GM23338 (cell line): ENCODE results near the gene MECP2. TPM values are rescaled to one million over a fixed set of nuclear protein-coding genes. Genes with fewer than 3 reads are reported as not detected.

Source experiments
- ATAC-seq: fragments of 200-7000 bp; cut with Tn5 transposase; 3 replicates; pipeline ENCODE4 v1.9.1; 2020
- DNase-seq: peaks from one replicate; pipeline ENCODE4 v3.0.0-alpha.2; 2015; ENCODE audit warnings: low spot score
- H2AFZ ChIP-seq: fragments of 200-600 bp; sonication (generic); 2 replicates; pipeline ENCODE4 v1.8.0; 2016; ENCODE audit warnings: antibody characterized with exemption, mild to moderate bottlenecking, moderate library complexity
- H3F3A ChIP-seq: fragments of 200-600 bp; sonication (generic); replicated peaks from 2 replicates; pipeline ENCODE4 v1.8.0; 2017; ENCODE audit warnings: antibody characterized with exemption, mixed run types, low read depth
- H3K27ac ChIP-seq: fragments of 200-600 bp; sonication (generic); 2 replicates; pipeline ENCODE4 v1.6.1; 2016; ENCODE audit warnings: low read depth
- H3K27me3 ChIP-seq: fragments of 200-600 bp; sonication (generic); 2 replicates; pipeline ENCODE4 v1.8.0; 2016; ENCODE audit warnings: mild to moderate bottlenecking, mixed run types, moderate library complexity; ENCODE audit not compliant: insufficient read depth
- H3K36me3 ChIP-seq: fragments of 200-600 bp; sonication (generic); 2 replicates; pipeline ENCODE4 v1.8.0; 2016; ENCODE audit warnings: mild to moderate bottlenecking; ENCODE audit not compliant: insufficient read depth
- H3K4me1 ChIP-seq: fragments of 200-600 bp; sonication (generic); 2 replicates; pipeline ENCODE4 v1.8.0; 2016; ENCODE audit warnings: mild to moderate bottlenecking, moderate library complexity; ENCODE audit not compliant: insufficient read depth
- H3K4me2 ChIP-seq: fragments of 200-600 bp; sonication (generic); 2 replicates; pipeline ENCODE4 v1.7.1; 2017; ENCODE audit warnings: mixed run types
- H3K4me3 ChIP-seq: fragments of 200-600 bp; sonication (generic); 2 replicates; pipeline ENCODE4 v1.6.1; 2016; ENCODE audit warnings: mixed run types
- H3K79me2 ChIP-seq: fragments of 200-600 bp; sonication (generic); replicated peaks from 2 replicates; pipeline ENCODE4 v1.8.0; 2017; ENCODE audit warnings: mild to moderate bottlenecking; ENCODE audit not compliant: insufficient read depth
- H3K9me2 ChIP-seq: fragments of 200-600 bp; sonication (generic); 2 replicates; pipeline ENCODE4 v1.8.0; 2017; ENCODE audit not compliant: insufficient read depth
- H4K20me1 ChIP-seq: fragments of 200-600 bp; sonication (generic); replicated peaks from 2 replicates; pipeline ENCODE4 v1.8.0; 2017; ENCODE audit warnings: mild to moderate bottlenecking; ENCODE audit not compliant: insufficient read depth
- H3K27ac Mint-ChIP-seq: 2 replicates; pipeline ENCODE4 v1.8.0; 2020; ENCODE audit warnings: inconsistent platforms, mild to moderate bottlenecking, moderate library complexity, mixed read lengths
- H3K27me3 Mint-ChIP-seq: 3 replicates; pipeline ENCODE4 v1.8.0; 2022; ENCODE audit warnings: low read depth, mild to moderate bottlenecking, moderate library complexity, mixed read lengths, inconsistent platforms; ENCODE audit not compliant: insufficient read depth, poor library complexity
- H3K36me3 Mint-ChIP-seq: 3 replicates; pipeline ENCODE4 v1.8.0; 2021; ENCODE audit warnings: low read depth, mild to moderate bottlenecking, inconsistent platforms, moderate library complexity, mixed read lengths
- H3K4me1 Mint-ChIP-seq: 3 replicates; pipeline ENCODE4 v1.8.0; 2020; ENCODE audit warnings: mild to moderate bottlenecking, inconsistent platforms, mixed read lengths
- H3K4me3 Mint-ChIP-seq: 3 replicates; pipeline ENCODE4 v1.8.0; 2021; ENCODE audit warnings: moderate library complexity, mild to moderate bottlenecking, inconsistent platforms, mixed read lengths
- H3K9me3 Mint-ChIP-seq: 3 replicates; pipeline ENCODE4 v1.8.0; 2020; ENCODE audit warnings: moderate library complexity, mild to moderate bottlenecking, inconsistent platforms, mixed read lengths
- CREB1 ChIP-seq: fragments of 250-450 bp; sonication (Bioruptor Pico); IDR thresholded peaks from 2 replicates; pipeline ENCODE4 v1.5.0; 2020; ENCODE audit warnings: low read depth, mild to moderate bottlenecking, moderate library complexity
- CTCF ChIP-seq, 2 experiments: fragments of 200-600 bp in 1 of 2; sonication (generic) in 1 of 2; conservative IDR thresholded peaks; 2 replicates each; pipeline versions ENCODE4 v1.5.1 to v1.6.1; 2016 to 2017; ENCODE audit warnings: antibody characterized with exemption in 2 of 2, low read depth in 2 of 2, mild to moderate bottlenecking in 2 of 2, moderate library complexity in 1 of 2
- ETS1 ChIP-seq: IDR thresholded peaks from 2 replicates; pipeline ENCODE4 v1.6.1; 2016; ENCODE audit warnings: antibody characterized with exemption
- EZH2 ChIP-seq: fragments of 200-600 bp; sonication (generic); IDR thresholded peaks from one replicate; pipeline ENCODE4 v1.8.0; 2017; ENCODE audit warnings: antibody characterized with exemption, mild to moderate bottlenecking, low read depth; ENCODE audit not compliant: unreplicated experiment
- EZH2phosphoT487 ChIP-seq: fragments of 200-600 bp; sonication (generic); IDR thresholded peaks from one replicate; pipeline ENCODE4 v1.8.1; 2018; ENCODE audit warnings: antibody characterized with exemption; ENCODE audit not compliant: unreplicated experiment
- JUNB ChIP-seq: IDR thresholded peaks from one replicate; pipeline ENCODE4 v1.6.1; 2016; ENCODE audit warnings: antibody characterized with exemption; ENCODE audit not compliant: unreplicated experiment
- NANOG ChIP-seq: IDR thresholded peaks from 2 replicates; pipeline ENCODE4 v1.6.1; 2016; ENCODE audit warnings: antibody characterized with exemption, borderline replicate concordance
- POLR2AphosphoS5 ChIP-seq: IDR thresholded peaks from 2 replicates; pipeline ENCODE4 v1.6.1; 2016; ENCODE audit warnings: antibody characterized with exemption, low read depth
- REST ChIP-seq: IDR thresholded peaks from one replicate; pipeline ENCODE4 v1.6.1; 2018; ENCODE audit warnings: antibody characterized with exemption; ENCODE audit not compliant: unreplicated experiment
- STAT1 ChIP-seq: IDR thresholded peaks from one replicate; pipeline ENCODE4 v1.6.1; 2016; ENCODE audit warnings: antibody characterized with exemption; ENCODE audit not compliant: unreplicated experiment
- ZNF114 ChIP-seq: fragments of 250-450 bp; sonication (Bioruptor Pico); IDR thresholded peaks from 2 replicates; pipeline ENCODE4 v1.5.0; 2020; ENCODE audit warnings: mild to moderate bottlenecking, moderate library complexity
- ZNF331 ChIP-seq: fragments of 250-450 bp; sonication (Bioruptor Pico); IDR thresholded peaks from 2 replicates; pipeline ENCODE4 v1.5.0; 2020; ENCODE audit warnings: low read depth, mild to moderate bottlenecking, moderate library complexity
- ZNF462 ChIP-seq: fragments of 250-450 bp; sonication (Bioruptor Pico); IDR thresholded peaks from 2 replicates; pipeline ENCODE4 v1.5.0; 2020; ENCODE audit warnings: mild to moderate bottlenecking, moderate library complexity
- polyA plus RNA-seq: library from polyadenylated mRNA; unstranded; fragments of >200 nt; fragmentation: Nextera tagmentation; extraction: Ambion mirVana; gene quantifications from 2 replicates; pipeline ENCODE4 v1.2.1, GENCODE V29; 2016
- total RNA-seq: library from RNA; depleted of rRNA; stranded (reverse); fragments of >200 nt; shearing (Covaris generic); gene quantifications from 2 replicates; pipeline ENCODE4 v1.2.3, GENCODE V29; 2014

Gene MECP2
- total and polyA plus RNA-seq, 2 experiments from 2014 or later = 27.7 to 32.7 TPM

GRCh38 chrX:154028502-154029184, 68.9 kb downstream of the MECP2 start:
- H3K4me3 Mint-ChIP-seq = no peak overlapping the region

More at GRCh38 chrX:154028502-154029184, 68.9 kb downstream of the MECP2 start:
- H3K4me2 ChIP-seq = no peak overlapping the region
- H3K27me3 ChIP-seq = no peaks in the 10 kb centered on the region
- Mint-ChIP-seq H3K36me3 (peaks cover 25% of the 10 kb centered on the region; the same call in 2 of the 3 replicates), H3K9me3 (no peaks in the 10 kb centered on the region), H3K27ac (no peak overlapping the region), H3K27me3 (peaks cover 14% of the 10 kb centered on the region), H3K4me1 (peaks cover 30% of the 10 kb centered on the region)
- no peak for DNase-seq
- no peak for TF ChIP-seq ZNF462 (CRISPR knock-in tag)
- TF ChIP-seq JUNB = no peak
- no peak for TF ChIP-seq ZNF331 (CRISPR knock-in tag)
- no peak for TF ChIP-seq NANOG
- TF ChIP-seq ETS1 = no peak
- TF ChIP-seq CREB1 (CRISPR knock-in tag) = no peak
- TF ChIP-seq EZH2 = no peak
- no peak for TF ChIP-seq STAT1
- TF ChIP-seq EZH2phosphoT487 = no peak
- TF ChIP-seq REST = no peak
- TF ChIP-seq CTCF (conservative IDR thresholded peaks at IDR 0.05; ENCODE audit: low read depth in 2 of 2) = no peak
- no peak for TF ChIP-seq POLR2AphosphoS5
- TF ChIP-seq ZNF114 = no peak
- no peaks in the 10 kb centered on the region for H3K9me2 ChIP-seq
- no peaks in the 10 kb centered on the region for H3K36me3 ChIP-seq
- H2AFZ ChIP-seq = no peak overlapping the region
- no peaks in the 10 kb centered on the region; the same call in 1 of the 2 replicates for H3K4me1 ChIP-seq
- no peak overlapping the region for H3K4me3 ChIP-seq
- no peak for ATAC-seq
- no peaks in the 10 kb centered on the region for H3F3A ChIP-seq
- H4K20me1 ChIP-seq = no peaks in the 10 kb centered on the region
- no peak overlapping the region for H3K27ac ChIP-seq
- no peaks in the 10 kb centered on the region for H3K79me2 ChIP-seq
